DLD1 (cell line): ENCODE results near the gene PTPRE.

Experiments used
- in situ Hi-C: cut with HindIII; loops from 2 replicates; pipeline ENCODE4 v1.10.0; 2017; ENCODE audit warnings: low sequenced_read_pairs

The PTPRE gene

GRCh38 chr10:127922675-127923366 lies 15.9 kb downstream of the PTPRE start:
- in situ Hi-C loops = no loop called here

- in situ Hi-C loops = no loop called here
Measured at GRCh38 chr10:127923646-127924045, 16.7 kb downstream of the PTPRE start.

GRCh38 chr10:127925471-127926207 lies 18.7 kb downstream of the PTPRE start:
- in situ Hi-C loops = no loop called here

- in situ Hi-C loops = no loop called here
Measured at GRCh38 chr10:127926455-127926854, 19.6 kb downstream of the PTPRE start.

- in situ Hi-C loops = no loop called here
Measured at GRCh38 chr10:127928021-127928806, 21.3 kb downstream of the PTPRE start.

GRCh38 chr10:127932521-127933270 lies 25.8 kb downstream of the PTPRE start:
- in situ Hi-C loops = no loop called here

- in situ Hi-C loops = no loop called here
Measured at GRCh38 chr10:127933271-127933670, 26.4 kb downstream of the PTPRE start.

GRCh38 chr10:127934383-127934782 lies 27.5 kb downstream of the PTPRE start:
- in situ Hi-C loops = no loop called here

GRCh38 chr10:127935071-127935561 lies 28.2 kb downstream of the PTPRE start:
- in situ Hi-C loops = no loop called here

- in situ Hi-C loops = no loop called here
Measured at GRCh38 chr10:127937069-127937468, 30.2 kb downstream of the PTPRE start.

- in situ Hi-C loops = no loop called here
Measured at GRCh38 chr10:127937915-127938463, 31.1 kb downstream of the PTPRE start.

- in situ Hi-C loops = no loop called here
Measured at GRCh38 chr10:127939786-127940330, 33.0 kb downstream of the PTPRE start.

- in situ Hi-C loops = no loop called here
Measured at GRCh38 chr10:127940866-127941640, 34.1 kb downstream of the PTPRE start.

- in situ Hi-C loops = no loop called here
Measured at GRCh38 chr10:127942811-127943210, 35.9 kb downstream of the PTPRE start.

- in situ Hi-C loops = no loop called here
Measured at GRCh38 chr10:127943336-127943910, 36.5 kb downstream of the PTPRE start.

- in situ Hi-C loops = no loop called here
Measured at GRCh38 chr10:127944256-127944655, 37.4 kb downstream of the PTPRE start.

GRCh38 chr10:127945341-127945758 lies 38.4 kb downstream of the PTPRE start:
- in situ Hi-C loops = no loop called here

- in situ Hi-C loops = no loop called here
Measured at GRCh38 chr10:127945948-127946711, 39.2 kb downstream of the PTPRE start.
